Measurements from ENCODE around the gene BEGAIN.

Gene BEGAIN

DNA sequence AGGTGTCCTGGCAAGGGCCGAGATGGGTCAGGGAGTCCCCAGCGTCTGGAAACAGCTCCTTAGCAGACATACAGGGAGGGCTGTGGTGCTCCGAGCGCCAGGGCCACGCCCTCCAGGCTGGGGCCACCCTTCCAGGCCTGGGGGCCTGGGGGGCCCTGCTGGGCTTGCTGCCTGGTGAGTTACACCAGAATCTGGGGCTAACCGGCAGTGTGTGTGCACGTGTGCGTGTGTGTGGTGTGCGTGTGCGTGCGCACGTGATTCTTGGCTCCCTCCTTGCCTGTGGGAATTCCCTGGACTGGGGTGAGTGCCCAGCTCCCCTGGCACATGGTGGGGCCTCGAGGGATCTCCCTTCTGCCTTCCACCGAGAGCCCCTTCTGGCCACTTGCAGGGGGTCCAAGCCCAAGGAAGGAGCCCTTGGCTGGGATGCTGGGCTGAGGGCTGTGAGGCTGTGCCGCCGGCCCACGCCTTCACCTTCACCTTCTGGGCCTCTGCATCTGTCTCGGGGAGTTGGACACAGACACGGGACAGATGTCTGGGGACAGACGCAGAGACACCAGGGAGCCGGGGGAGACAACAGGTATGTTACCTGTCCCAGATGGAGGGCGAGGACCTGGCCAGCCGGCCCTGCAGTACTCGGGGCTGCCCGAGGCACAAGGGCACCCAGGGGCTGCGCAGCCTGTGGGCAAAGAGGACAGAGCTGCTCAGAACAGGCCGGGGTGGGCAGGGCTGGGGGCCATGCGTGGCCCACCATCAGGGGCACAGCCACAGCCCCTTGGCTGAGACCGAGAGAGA is 37.2 kb downstream of the BEGAIN start:
- no peak for DNase-seq (ENCODE audit: low read depth in 2 of 2)

DNA sequence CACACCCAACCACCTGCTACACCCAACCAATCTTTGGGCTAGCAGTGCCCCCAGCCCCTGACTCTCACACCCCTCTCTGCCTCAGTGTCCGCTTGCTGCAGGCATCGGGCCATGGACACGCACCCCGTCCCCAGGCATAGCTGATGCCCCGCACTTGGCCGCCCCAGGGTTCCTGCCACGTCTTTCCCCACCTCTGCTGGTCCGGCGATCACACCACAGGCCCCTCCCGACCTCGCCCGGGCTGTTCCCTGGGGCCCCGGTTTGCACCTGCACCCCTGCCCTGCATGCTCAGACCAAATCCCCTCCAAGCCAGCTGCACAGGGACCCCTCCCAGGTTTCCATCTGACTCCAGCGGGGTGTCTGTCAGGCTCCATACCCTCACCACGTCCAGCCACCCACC is 38.3 kb downstream of the BEGAIN start:
- no peak for DNase-seq (ENCODE audit: low read depth in 2 of 2)

DNA sequence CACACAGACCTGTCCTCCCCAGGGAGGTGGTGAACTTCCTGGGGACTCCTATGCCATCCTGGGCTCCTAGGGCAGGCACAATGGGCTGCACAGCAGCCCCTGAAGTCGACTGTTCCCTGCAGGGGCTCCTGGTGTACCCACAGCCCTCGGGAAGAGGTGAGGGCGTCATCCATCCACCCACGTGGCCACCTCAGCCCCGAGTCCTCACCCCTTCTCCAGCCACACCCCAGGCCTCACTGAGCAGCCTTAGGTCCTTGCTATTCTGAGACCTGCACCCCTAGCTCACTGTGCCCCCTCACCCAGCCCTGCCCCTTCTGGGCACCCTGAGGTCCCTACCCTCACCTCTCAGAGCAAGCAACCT is 38.9 kb downstream of the BEGAIN start:
- DNase-seq (ENCODE audit: low read depth in 2 of 2): no peak

DNA sequence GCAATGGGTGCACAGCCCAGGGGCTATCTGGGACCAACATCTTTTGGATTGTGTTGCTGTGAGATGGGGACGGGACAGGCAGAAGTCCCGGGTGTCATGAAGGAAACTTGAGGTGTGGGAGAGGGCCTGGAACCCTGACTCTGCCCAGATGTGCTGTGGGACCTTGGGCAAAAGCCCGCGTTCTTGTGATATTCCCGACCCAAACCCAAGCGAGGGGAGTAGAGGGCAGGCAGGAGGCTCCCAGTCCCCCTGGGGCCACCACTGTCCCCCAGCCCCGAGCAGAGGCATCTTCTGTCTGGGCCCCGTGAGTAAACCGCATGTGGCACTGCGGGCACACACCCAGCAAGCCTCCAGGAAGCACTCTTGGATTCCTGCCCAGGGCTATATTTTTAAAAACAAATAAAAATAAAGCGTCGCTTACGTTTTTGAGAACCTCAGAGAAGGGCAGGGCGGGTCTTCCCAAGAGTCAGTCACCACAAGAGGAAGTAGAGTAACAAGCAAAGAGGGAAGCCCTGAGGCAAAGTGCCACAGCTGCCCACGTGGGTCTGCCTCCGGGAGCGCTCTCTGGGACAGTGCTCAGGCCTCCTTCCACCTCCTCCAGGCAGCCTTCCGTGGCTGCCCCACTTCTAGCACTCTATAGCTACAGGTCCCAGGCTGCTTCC is 39.5 kb downstream of the BEGAIN start:
- peak in 1 of 2 donors; percentile 19 for DNase-seq (ENCODE audit: low read depth in 2 of 2)

DNA sequence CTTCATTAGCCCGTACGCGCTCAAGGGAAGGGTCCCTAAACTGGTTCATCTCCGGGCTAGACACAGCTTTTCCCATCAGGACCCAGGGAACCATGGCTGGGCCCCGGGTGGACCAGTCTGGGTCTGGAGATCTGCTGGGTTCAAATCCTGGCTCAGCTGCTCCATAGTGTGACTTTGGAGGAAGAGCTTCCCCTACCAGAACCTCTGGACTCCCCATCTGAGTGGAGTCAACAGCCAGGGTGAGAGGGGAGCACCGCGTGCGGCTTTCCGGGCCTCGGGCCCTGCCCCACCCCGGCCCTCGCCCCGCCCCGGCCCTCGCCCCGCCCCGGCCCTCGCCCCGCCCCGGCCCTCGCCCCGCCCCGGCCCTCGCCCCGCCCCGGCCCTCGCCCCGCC is 41.2 kb downstream of the BEGAIN start:
- peak in 1 of 2 donors; percentile 10 for DNase-seq (ENCODE audit: low read depth in 2 of 2)

DNA sequence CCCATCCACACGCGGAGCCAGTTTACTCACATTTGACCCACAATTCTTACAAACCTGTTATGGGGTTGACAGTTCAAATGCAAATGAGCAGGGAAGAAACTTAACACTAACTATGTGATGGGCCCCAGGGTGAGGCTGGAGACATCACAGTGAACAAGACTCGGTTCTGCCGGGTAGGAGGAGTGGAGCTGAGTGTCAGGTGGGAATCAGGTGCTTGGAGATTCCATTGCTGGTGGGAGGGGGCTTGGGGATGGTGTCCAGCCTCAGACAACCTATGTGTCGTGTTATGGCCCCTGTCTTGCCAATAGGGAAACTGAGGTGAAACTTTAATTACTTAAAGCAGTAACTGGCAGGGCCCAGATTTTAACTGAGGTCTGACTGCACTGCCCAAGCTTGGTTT is 41.9 kb downstream of the BEGAIN start:
- no peak for DNase-seq (ENCODE audit: low read depth in 2 of 2)

DNA sequence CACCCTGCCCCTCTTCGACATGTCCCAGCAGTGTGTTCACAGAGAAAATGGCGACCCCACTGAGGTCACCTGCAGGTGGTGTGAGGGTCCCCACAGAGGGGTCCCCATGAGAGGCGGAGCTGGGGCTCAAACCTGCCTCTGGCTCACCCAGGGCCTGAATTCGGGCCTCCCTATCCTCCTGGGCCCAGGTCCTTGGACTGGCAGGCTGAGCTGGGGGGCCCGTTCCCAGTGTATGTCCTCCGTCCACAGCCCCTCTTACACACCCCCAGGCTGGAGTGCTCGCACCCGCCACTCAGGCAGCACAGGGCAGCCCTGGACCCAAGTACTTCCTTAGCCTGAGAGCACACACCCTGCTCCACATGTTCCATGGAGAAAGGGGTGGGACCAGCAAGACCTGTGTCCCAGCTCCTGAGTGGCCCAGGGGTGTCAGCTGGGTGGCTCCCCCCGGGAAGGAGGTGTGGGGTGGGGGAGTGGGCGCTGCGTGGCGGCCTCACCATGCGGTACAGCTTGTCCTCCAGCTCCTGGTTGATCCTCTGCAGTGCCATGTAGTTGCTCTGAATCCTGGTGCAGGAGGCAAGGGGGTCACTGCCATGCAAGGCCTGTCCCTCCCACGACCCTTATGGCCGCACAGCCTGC is 42.6 kb downstream of the BEGAIN start:
- no peak for DNase-seq (ENCODE audit: low read depth in 2 of 2)

DNA sequence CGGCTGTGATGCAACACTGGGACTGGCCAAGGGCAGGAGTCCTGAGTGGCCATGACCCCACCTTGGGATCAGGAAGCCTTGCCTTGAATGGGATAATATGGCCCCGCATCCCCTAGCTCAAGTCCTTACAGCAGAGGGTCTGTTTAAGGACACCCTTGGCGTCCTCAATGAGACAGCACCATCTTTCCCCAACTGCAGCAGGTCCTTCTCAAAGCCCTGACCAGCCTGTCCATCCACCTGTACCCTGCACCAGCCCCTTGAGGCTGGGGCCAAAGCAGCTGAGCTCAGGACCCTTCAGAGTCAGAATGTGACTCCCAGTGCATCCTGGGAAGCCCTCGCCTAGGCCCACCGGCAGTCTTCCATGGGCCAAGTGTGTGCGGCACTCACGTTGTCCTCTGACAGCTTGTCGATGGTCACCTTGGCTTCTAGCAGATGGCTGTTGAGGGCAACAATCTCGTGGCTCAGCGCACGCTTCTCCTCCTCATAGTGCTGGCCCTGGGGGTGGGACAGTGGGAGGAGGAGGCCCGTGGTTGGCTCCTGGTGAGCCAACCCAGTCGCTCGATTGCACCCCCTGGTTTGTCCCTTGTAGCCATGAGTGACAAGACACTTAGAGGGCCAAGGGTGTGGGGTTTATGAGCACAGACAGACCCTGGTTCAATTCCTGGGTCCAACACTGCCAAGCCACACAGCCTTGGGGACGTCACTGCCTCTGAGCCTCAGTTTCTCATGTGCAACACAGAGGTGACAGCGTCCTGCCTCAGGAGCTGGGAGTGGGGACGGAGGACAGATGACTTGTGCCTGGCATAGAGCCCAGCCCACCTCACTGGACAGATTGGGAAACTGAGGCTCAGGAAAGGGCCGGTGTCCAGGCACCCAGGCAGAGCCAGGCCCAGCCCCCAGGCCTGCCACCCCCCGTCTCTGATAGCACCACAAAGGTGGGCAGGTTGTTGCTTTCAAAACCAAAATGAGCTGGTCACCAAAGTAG is 43.5 kb downstream of the BEGAIN start:
- DNase-seq (ENCODE audit: low read depth in 2 of 2): no peak

DNA sequence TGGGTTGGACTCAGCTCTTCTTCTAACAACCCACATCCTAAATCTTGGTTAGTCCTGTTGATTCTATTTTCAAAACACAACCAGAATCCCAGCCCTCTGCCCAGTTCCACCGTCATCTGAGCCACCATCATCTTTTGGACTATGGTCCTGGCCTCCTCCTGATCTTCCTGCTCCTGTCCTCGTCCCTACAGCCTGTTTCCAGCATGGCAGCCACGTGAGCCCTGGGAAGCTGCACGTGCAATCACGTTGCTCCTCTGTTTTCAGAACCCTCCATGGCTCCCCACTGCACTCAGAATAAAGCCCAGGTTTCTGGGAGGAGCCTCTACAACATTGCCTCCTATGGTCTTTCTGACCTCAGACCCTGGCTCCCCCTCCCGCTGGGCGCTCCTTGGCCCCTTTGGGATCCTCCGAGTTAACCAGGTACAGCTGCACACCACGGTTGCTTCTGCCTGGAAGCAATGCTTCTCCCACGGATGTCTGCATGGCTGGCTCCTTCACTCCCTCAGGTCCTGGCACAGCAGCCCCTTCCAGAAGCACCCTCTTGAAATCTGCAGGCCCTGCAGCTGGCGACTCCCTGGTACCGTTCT is 44.5 kb downstream of the BEGAIN start:
- no peak for DNase-seq (ENCODE audit: low read depth in 2 of 2)

DNA sequence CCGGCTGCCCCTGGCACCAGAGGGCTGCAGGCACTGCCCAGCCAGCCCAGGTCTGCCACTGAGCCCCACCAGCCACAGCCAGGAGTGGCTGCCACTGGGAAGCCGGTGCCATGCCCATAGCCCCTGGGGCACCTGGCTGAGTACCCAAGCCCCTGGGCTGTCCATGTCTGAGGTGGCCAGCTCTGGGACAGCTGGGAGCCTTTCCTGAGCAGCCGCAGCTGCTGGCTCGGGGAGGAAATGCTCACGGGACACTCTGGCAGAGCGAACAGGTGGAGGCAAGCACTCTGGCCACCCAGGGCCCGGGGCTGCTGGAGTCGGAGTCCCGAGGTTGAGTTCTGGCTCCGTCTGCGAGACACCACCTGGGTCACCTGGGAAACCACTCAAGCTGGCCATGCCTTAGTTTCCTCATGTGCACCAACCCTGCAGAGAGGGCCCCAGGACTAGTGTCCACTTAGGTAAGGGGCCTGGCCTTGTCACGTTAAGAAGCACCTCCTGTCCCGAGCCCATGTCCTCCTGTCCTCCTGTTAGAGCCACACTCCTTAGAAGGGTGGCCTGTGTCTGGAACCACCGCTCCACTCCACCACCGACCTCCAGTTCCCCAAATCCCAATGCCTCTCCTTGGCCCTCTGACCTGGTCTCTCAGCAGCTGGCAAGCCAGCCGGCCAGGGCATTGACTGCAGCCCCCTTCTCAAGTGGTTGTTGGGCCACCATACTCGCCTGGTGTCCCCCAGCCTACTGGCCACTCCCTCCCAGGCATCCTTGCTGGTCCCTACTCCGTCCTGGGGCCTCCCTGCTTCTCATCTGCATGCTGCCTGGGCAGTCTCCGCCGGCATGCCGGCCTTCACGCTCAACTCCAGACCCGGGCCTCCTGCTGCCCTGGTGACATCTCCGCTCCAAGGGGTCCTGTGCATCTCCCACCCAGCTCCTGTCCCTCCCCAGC is 45.3 kb downstream of the BEGAIN start:
- no peak for DNase-seq (ENCODE audit: low read depth in 2 of 2)

DNA sequence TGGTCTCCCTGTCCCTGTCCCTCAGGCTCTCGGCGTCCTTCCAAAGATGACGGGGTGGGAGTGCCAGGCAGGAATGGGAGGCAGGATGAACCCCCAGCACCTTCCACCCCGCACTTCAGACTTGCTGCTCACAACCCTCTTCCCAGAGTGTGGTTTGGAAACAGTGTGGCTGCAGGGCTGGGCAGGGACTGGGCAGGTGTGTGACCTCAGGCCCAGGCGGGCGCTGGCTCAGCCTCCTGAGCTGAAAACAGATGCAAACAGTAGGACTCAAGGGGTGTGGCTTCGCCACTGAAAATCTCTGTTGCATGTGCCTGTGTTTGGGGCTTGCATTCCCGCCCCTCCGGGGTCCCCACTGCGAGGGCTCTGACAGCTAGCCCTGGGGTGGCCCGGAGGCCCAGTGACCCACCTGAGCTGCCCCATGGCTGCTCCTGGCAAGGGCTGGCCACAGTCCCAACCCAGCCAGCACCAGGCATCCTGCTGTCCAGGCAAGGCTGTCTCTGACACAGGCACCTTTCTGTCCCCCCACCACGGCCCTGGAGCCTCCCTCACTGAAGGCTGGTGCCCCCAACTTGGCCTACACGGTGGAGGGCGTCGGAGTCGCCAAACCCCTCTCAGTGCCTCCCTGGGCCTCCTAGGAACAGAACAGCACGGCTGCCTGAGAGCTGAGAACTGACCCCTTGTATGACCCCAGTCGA is 46.1 kb downstream of the BEGAIN start:
- no peak for DNase-seq (ENCODE audit: low read depth in 2 of 2)

DNA sequence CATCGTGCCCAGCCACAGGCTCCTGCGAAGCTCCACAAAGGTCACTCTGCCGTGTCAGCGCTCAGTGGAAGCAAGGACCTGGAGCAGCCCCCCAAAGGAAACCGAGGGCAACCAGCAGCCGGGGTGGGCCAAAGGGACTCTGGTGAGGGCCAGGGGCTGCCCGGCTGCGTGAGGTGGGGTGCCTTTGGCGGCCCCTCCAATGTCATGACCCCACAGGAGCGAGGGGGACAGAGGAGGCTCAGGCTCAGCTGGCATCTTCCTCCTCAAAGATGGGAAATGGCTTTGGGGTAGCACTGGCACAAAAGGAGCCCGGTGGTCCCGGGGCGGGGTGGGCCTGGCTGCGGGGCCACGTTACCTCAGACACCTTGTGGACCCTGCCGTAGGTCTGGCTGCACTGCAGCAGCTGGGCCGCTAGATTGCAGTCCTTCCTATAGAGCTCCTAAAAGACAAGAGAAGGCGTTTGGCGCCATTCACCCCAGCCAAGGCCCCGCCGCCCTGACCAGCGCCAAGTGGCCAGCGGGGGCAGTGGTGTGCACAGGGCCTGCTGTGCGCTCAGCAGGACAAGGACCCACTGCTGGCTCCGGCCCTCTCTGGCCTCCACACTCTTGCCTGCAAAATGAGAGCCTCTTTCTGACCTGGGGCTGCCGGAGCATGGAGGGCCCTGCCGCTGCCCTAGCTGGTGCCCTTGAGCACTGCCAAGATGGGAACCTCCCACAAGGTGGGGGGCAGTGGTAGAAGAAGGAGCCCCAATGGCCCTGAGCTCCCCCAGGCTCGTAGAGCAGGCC is 46.9 kb downstream of the BEGAIN start:
- DNase-seq (ENCODE audit: low read depth in 2 of 2): no peak

DNA sequence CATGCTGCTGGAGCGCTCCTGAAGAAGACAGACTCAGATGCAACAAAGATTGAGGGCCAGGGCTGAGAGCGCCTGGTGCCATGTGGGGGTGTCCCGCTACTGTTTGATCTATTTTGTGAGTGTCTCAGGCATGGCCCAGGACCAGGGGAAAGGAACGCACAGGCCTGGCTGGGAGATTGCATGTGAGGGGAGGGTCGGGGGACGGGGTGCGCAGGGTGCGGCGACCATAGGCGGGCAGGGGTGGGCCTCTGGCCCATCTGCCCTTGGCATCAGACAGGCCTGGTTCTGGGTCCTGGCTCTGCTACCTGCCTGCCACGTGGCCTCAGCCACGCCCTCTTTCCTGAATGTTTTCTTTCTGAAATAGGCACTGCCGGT is 47.5 kb downstream of the BEGAIN start:
- no peak for DNase-seq (ENCODE audit: low read depth in 2 of 2)

DNA sequence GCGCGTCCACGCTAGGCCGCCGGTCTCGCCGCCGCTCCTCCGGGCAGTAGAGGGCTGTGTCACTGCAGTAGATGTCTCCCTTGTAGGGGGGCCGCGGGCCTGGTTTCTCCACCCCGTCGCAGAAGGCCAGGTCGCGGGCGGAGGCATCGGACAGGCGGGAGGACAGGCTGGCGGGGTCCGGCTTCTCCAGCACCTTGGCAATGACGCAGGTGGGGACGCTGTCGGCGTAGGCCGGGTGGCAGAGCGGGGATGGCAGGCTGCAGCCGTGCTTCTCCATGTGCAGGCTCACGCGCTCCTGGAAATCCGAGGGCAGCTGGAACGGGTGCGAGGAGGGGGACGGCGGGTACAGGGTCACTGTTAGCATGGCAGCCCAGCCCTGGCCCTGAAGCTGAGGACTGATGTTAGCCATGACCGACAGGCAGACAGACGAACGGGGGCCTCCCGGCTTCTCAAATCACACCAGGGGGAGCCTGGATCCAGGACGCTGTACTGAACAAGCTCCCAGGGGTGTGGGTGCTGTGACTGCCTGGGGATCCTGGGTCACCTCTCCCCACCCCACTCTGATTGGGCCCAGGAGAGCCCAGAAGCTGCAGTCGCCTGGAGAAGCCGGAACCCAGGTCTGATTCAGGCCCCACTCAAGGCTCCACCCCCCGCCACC is 48.1 kb downstream of the BEGAIN start:
- DNase-seq (ENCODE audit: low read depth in 2 of 2): no peak

DNA sequence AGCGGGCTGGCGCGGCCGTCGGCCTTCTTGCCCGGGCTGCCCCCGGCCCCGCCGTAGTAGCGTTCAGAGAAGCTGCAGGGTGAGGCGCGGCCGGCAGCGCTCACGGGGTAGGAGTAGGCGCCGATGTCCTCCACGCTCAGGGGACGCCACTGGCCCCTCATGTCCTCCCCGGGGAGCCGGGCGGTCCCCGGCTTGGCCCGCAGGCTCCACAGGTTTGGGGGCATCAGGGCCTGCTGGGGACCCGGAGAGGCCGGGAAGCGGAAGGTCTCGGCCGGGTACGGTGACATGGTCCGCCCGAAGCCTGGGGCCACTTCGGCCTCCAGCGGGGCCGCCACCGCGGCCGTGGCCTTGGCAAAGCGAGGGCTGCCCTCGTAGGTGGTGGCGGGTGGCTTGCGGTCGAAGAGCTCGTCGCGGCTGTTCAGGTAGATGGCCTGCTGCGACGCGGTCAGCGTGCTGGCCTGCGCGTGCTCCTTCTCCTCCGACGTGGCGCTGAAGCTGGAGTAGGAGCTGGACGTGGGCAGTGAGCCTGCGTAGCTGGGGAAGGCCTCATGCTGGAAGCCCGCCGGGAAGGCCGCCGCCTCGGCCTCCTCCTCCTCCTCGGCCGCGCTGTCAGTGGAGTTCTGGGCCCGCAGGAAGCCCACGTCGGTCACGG is 48.7 kb downstream of the BEGAIN start:
- no peak for DNase-seq (ENCODE audit: low read depth in 2 of 2)

DNA sequence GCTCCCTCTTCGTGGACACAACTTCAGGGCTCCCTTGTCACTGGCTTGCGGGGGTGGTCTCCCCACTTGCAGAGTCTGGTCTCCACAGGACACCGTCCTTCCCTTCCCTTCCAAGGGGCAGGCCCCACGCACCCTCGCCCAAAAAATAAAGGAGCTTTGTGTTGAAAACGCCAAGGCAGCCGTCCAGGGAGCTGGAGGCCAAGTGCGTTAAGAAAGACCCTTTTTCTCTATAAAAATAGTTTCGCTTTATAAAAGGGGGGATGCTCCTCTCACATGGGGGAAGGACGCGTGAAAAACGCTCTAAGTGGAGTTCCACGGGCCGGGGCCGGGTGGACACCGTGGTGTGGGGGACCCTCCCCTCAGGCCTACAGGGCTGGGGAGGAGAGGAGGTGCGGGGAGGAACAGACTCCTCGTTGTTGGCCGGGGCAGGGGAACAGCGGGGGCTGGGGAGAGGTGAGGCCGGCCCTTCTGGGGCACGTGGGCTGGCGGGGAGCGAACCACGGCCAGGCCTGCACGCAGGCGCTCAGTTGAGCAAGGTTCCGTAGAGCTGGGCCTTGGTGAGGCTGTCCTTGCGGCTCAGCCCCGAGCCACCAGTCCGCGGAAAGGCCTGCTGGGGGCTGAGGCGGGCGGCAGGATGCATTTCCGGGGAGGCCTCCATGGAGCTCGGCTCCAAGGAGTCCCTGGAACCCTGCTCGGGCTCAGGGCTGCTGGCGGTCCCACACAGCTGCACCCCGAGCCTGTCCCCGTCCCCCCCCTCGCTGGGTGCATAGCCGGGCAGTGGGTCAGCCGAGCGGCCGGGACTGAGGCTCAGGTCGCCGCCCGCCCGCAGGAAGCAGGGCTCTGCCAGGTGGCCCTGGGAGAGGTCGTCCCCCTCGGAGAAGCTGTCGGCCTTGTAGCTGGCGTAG is 49.5 kb downstream of the BEGAIN start:
- DNase-seq (ENCODE audit: low read depth in 2 of 2): no peak

Measured in stimulated activated CD8-positive, alpha-beta memory T cell treated with anti-CD3 and anti-CD28 coated beads, Interleukin-15, amount 100 ng/mL, for 48 hours (primary cell).